WERI-Rb-1 (cell line): Measurements from ENCODE around the gene ZNF536.

Experiments used
- DNase-seq: peaks from one replicate; pipeline ENCODE4 v3.0.0-alpha.2; 2020
- H3K27ac ChIP-seq: fragments of 250-450 bp; sonication (Bioruptor Pico); 2 replicates; pipeline ENCODE4 v1.5.1; 2020; ENCODE audit warnings: mild to moderate bottlenecking, moderate library complexity
- H3K27me3 ChIP-seq: fragments of 250-450 bp; sonication (Bioruptor Pico); 2 replicates; pipeline ENCODE4 v1.5.1; 2021; ENCODE audit warnings: mild to moderate bottlenecking, low read depth, moderate library complexity; ENCODE audit not compliant: insufficient read depth, severe bottlenecking
- H3K36me3 ChIP-seq: fragments of 250-450 bp; sonication (Bioruptor Pico); 2 replicates; pipeline ENCODE4 v1.5.1; 2020; ENCODE audit warnings: mild to moderate bottlenecking, moderate library complexity
- H3K4me3 ChIP-seq: 2 replicates; pipeline ENCODE4 v1.5.1; 2011; ENCODE audit warnings: low read depth, mild to moderate bottlenecking, control low read depth, low read length
- H3K9me3 ChIP-seq: fragments of 250-450 bp; sonication (Bioruptor Pico); 2 replicates; pipeline ENCODE4 v1.5.1; 2021; ENCODE audit warnings: mild to moderate bottlenecking, moderate library complexity; ENCODE audit not compliant: severe bottlenecking
- TF ChIP-seq, protein P1 (sequence below): IDR thresholded peaks from 2 replicates; pipeline ENCODE4 v1.5.1; 2011; ENCODE audit warnings: low read depth, mild to moderate bottlenecking, control low read depth, inconsistent platforms, low read length

ZNF536 gene

GRCh38 chr19:30428092-30428680 is 56.0 kb downstream of the ZNF536 start:
- no peak overlapping the region for H3K4me3 ChIP-seq
- TF ChIP-seq, protein P1, sequence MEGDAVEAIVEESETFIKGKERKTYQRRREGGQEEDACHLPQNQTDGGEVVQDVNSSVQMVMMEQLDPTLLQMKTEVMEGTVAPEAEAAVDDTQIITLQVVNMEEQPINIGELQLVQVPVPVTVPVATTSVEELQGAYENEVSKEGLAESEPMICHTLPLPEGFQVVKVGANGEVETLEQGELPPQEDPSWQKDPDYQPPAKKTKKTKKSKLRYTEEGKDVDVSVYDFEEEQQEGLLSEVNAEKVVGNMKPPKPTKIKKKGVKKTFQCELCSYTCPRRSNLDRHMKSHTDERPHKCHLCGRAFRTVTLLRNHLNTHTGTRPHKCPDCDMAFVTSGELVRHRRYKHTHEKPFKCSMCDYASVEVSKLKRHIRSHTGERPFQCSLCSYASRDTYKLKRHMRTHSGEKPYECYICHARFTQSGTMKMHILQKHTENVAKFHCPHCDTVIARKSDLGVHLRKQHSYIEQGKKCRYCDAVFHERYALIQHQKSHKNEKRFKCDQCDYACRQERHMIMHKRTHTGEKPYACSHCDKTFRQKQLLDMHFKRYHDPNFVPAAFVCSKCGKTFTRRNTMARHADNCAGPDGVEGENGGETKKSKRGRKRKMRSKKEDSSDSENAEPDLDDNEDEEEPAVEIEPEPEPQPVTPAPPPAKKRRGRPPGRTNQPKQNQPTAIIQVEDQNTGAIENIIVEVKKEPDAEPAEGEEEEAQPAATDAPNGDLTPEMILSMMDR: no peak
- no peaks in the 10 kb centered on the region for H3K36me3 ChIP-seq
- H3K9me3 ChIP-seq: no peaks in the 10 kb centered on the region
- no peaks in the 10 kb centered on the region for H3K27me3 ChIP-seq
- H3K27ac ChIP-seq: no peak overlapping the region
- no peak for DNase-seq

GRCh38 chr19:30428844-30429243 is 56.7 kb downstream of the ZNF536 start:
- Histone ChIP-seq H3K27me3 (no peaks in the 10 kb centered on the region), H3K27ac (no peak overlapping the region), H3K36me3 (no peaks in the 10 kb centered on the region), H3K9me3 (no peaks in the 10 kb centered on the region), H3K4me3 (no peak overlapping the region)
- TF ChIP-seq, protein P1: no peak
- no peak for DNase-seq

GRCh38 chr19:30430206-30430734 is 58.1 kb downstream of the ZNF536 start:
- DNase-seq: no peak
- TF ChIP-seq, protein P1: no peak
- Histone ChIP-seq H3K4me3 (no peak overlapping the region), H3K27me3 (no peaks in the 10 kb centered on the region), H3K9me3 (no peaks in the 10 kb centered on the region), H3K27ac (no peak overlapping the region), H3K36me3 (no peaks in the 10 kb centered on the region)

DNA sequence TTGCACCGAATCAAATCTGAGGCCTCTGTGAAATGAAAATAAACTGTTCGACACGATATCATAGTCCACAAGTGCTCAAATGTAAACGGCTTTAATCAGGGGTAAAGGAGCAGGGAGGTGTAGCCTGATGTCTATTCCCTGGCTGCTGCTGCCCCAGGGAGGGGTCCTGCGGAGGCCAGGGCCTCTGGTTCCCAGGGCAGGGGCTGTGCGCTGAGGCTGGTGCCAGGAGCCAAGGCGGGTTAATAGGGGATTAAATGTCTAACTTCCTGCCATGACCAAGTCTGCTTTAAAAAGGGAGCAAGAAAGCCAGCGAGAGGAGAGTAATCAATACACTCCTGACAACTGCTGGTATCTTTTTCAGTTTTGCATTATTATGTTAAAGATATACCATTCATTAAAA is 59.4 kb downstream of the ZNF536 start:
- no peaks in the 10 kb centered on the region for H3K36me3 ChIP-seq
- no peaks in the 10 kb centered on the region for H3K9me3 ChIP-seq
- DNase-seq: peak; percentile 37
- TF ChIP-seq, protein P1: no peak
- H3K27me3 ChIP-seq: no peaks in the 10 kb centered on the region
- H3K27ac ChIP-seq: no peak overlapping the region
- H3K4me3 ChIP-seq: peak overlapping the region; percentile 33

- Histone ChIP-seq H3K36me3 (no peaks in the 10 kb centered on the region), H3K4me3 (no peak overlapping the region)
- TF ChIP-seq, protein P1: no peak
These were observed 62.8 kb downstream of the ZNF536 start for GRCh38 chr19:30434797-30435594.

More at GRCh38 chr19:30434797-30435594, 62.8 kb downstream of the ZNF536 start:
- Histone ChIP-seq H3K9me3 (no peaks in the 10 kb centered on the region), H3K27me3 (no peaks in the 10 kb centered on the region), H3K27ac (no peak overlapping the region)
- no peak for DNase-seq
